Keratinocyte (primary cell): Measurements from ENCODE around the gene NPSR1. TPM values are rescaled to one million over a fixed set of nuclear protein-coding genes. Genes with fewer than 3 reads are reported as not detected.

Experiments
- DNase-seq: peaks from one replicate; pipeline ENCODE4 v3.0.0-alpha.2; 2011; ENCODE audit warnings: low read depth, missing footprints, low spot score
- FAIRE-seq: peaks from 2 replicates; lab custom pipeline; 2011; peaks lifted over from hg19 to GRCh38; lab: Jason Lieb, UNC
- H2AFZ ChIP-seq: 2 replicates; pipeline ENCODE4 v1.6.0; 2012; ENCODE audit warnings: low read length, control low read depth, inconsistent platforms; ENCODE audit not compliant: control insufficient read depth
- H3K27ac ChIP-seq: 2 replicates; pipeline ENCODE4 v1.5.1; 2011; ENCODE audit warnings: low read length; ENCODE audit not compliant: control insufficient read depth, insufficient read depth
- H3K27me3 ChIP-seq: 3 replicates; pipeline ENCODE4 v1.6.0; 2011; ENCODE audit warnings: low read length; ENCODE audit not compliant: control insufficient read depth, insufficient read depth; ENCODE audit errors: extremely low read depth
- H3K36me3 ChIP-seq, 2 experiments: 2 replicates in 1 of 2; 3 replicates in 1 of 2; pipeline ENCODE4 v1.5.1; 2011; ENCODE audit warnings: low read length in 2 of 2, mild to moderate bottlenecking in 1 of 2; ENCODE audit not compliant: control insufficient read depth in 2 of 2, insufficient read depth in 2 of 2; ENCODE audit errors: extremely low read depth in 1 of 2
- H3K4me1 ChIP-seq: 3 replicates; pipeline ENCODE4 v1.5.1; 2011; ENCODE audit warnings: low read length; ENCODE audit not compliant: control insufficient read depth, insufficient read depth; ENCODE audit errors: extremely low read depth
- H3K4me2 ChIP-seq: 3 replicates; pipeline ENCODE4 v1.6.0; 2011; ENCODE audit warnings: low read depth, low read length; ENCODE audit not compliant: control insufficient read depth, insufficient read depth; ENCODE audit errors: extremely low read depth
- H3K4me3 ChIP-seq, 3 experiments: fragments of 200-600 bp in 1 of 3; sonication (generic) in 1 of 3; 2 replicates in 2 of 3; 3 replicates in 1 of 3; pipeline ENCODE4 v1.5.1; 2011 to 2016; ENCODE audit warnings: low read length in 3 of 3, mild to moderate bottlenecking in 3 of 3, control low read depth in 2 of 3, inconsistent platforms in 1 of 3, low read depth in 1 of 3, mixed read lengths in 1 of 3, mixed run types in 1 of 3, moderate library complexity in 1 of 3; ENCODE audit not compliant: control insufficient read depth in 2 of 3, insufficient read depth in 2 of 3; ENCODE audit errors: extremely low read depth in 1 of 3
- H3K79me2 ChIP-seq: 2 replicates; pipeline ENCODE4 v1.6.0; 2012; ENCODE audit warnings: low read length; ENCODE audit not compliant: control insufficient read depth, insufficient read depth
- H3K9ac ChIP-seq: 3 replicates; pipeline ENCODE4 v1.6.0; 2011; ENCODE audit warnings: low read length; ENCODE audit not compliant: control insufficient read depth, insufficient read depth; ENCODE audit errors: extremely low read depth
- H3K9me1 ChIP-seq: 3 replicates; pipeline ENCODE4 v1.6.0; 2011; ENCODE audit warnings: low read length; ENCODE audit not compliant: control insufficient read depth, insufficient read depth; ENCODE audit errors: extremely low read depth
- H3K9me3 ChIP-seq: 2 replicates; pipeline ENCODE4 v1.5.1; 2012; ENCODE audit warnings: low read depth, low read length; ENCODE audit not compliant: control insufficient read depth
- H4K20me1 ChIP-seq: 3 replicates; pipeline ENCODE4 v1.6.0; 2011; ENCODE audit warnings: low read length; ENCODE audit not compliant: control insufficient read depth, insufficient read depth; ENCODE audit errors: extremely low read depth
- CTCF ChIP-seq, 3 experiments: IDR thresholded peaks in 1 of 3; conservative IDR thresholded peaks in 1 of 3; optimal IDR thresholded peaks in 1 of 3; 2 replicates in 2 of 3; 3 replicates in 1 of 3; pipeline versions ENCODE3 to v1.5.1; 2011; ENCODE audit warnings: low read length in 3 of 3, mild to moderate bottlenecking in 3 of 3, moderate library complexity in 2 of 3, control low read depth in 1 of 3, inconsistent platforms in 1 of 3; ENCODE audit not compliant: insufficient read depth in 2 of 3; ENCODE audit errors: extremely low read depth in 1 of 3
- EZH2 ChIP-seq: IDR thresholded peaks from one replicate; pipeline ENCODE4 v1.6.1; 2012; ENCODE audit warnings: inconsistent platforms, mild to moderate bottlenecking, low read length, moderate library complexity
- dilution Hi-C: fragments of 300-500 bp; cut with MboI; formaldehyde crosslinking; loops from one replicate; pipeline ENCODE4 v1.7.0; 2020; ENCODE audit warnings: low sequenced_read_pairs; ENCODE audit not compliant: extremely low pct_ligation_motif_present
- polyA plus RNA-seq, 5 experiments: library from polyadenylated mRNA; depleted of rRNA in 3 of 5; stranded (reverse) in 3 of 5; stranded (forward) in 1 of 5; unstranded in 1 of 5; fragments of >200 nt; gene quantifications; 1 replicate in 1 of 5; 2 replicates in 3 of 5; 3 replicates in 1 of 5; pipeline versions ENCODE4 v1.2.1 to v1.2.3, GENCODE V29; 2011 to 2012; ENCODE audit warnings: missing spikeins in 2 of 5, low read depth in 1 of 5, low replicate concordance in 1 of 5

Gene NPSR1
- polyA plus RNA-seq, 1 donor (not counting 4 experiments of a cell fraction or from before 2014, with no cell fraction given): not detected

DNA sequence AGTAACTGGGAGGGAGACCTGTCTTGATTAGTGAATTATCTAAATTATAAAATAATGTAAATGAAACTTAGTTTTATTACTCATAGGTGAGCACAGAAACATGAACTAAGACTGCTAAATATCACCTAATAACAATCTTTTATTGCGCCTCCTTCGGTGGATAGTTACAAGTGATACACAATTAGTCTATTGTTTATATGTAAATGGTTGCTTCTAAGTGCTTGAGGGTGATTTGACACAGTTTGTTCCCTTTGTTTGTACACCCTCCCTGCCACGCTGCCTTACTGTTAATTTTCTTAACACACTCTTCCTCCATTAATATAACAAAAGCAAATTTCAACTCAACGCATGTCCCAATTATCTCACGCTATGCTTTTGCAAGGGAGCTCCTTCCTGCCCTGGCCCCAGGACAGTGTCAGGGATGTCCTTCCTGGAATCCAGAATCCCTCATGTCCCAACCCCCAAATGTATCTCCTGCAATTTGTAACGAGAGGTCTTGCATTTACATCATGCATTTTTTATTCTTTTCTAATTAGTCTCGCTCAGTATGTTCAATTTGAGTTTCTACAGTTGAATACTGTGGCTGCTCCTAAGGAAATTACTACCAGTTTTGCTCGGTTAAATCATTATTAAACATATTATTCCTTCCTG lies 4.2 kb downstream of the NPSR1 start:
- no peaks in the 10 kb centered on the region for H3K9me1 ChIP-seq

GRCh38 chr7:34664755-34665154 lies 6.7 kb downstream of the NPSR1 start:
- no peak for DNase-seq
- Histone ChIP-seq H4K20me1 (no peaks in the 10 kb centered on the region), H3K9me3 (no peaks in the 10 kb centered on the region), H3K27me3 (no peaks in the 10 kb centered on the region), H3K36me3 (no peaks in the 10 kb centered on the region), H3K4me3 (no peak overlapping the region), H3K4me2 (no peak overlapping the region), H3K79me2 (no peaks in the 10 kb centered on the region), H3K4me1 (no peaks in the 10 kb centered on the region), H3K9me1 (no peaks in the 10 kb centered on the region), H3K9ac (no peak overlapping the region), H2AFZ (no peak overlapping the region), H3K27ac (no peak overlapping the region)
- TF ChIP-seq CTCF (optimal IDR thresholded peaks at IDR 0.05 in 1 of 3, IDR thresholded peaks at IDR 0.05 in 1 of 3, conservative IDR thresholded peaks at IDR 0.05 in 1 of 3; ENCODE audit: extremely low read depth in 1 of 3, insufficient read depth in 2 of 3, low read length in 3 of 3): no peak
- FAIRE-seq: no peak
- dilution Hi-C loops: no loop called here

More for the DNA sequence above, 4.2 kb downstream of the NPSR1 start:
- dilution Hi-C loops: no loop called here
- TF ChIP-seq CTCF (optimal IDR thresholded peaks at IDR 0.05 in 1 of 3, IDR thresholded peaks at IDR 0.05 in 1 of 3, conservative IDR thresholded peaks at IDR 0.05 in 1 of 3; ENCODE audit: extremely low read depth in 1 of 3, insufficient read depth in 2 of 3, low read length in 3 of 3) (no peak), EZH2 (no peak)
- no peaks in the 10 kb centered on the region for H3K36me3 ChIP-seq
- no peaks in the 10 kb centered on the region for H3K27me3 ChIP-seq
- no peaks in the 10 kb centered on the region for H3K9me3 ChIP-seq
- no peak for FAIRE-seq
- no peaks in the 10 kb centered on the region for H3K4me1 ChIP-seq
- no peak overlapping the region for H3K4me3 ChIP-seq
- no peaks in the 10 kb centered on the region for H3K79me2 ChIP-seq
- no peak for DNase-seq
- H3K4me2 ChIP-seq: no peak overlapping the region
- H2AFZ ChIP-seq: no peak overlapping the region
- H4K20me1 ChIP-seq: no peaks in the 10 kb centered on the region
- no peak overlapping the region for H3K27ac ChIP-seq
- H3K9ac ChIP-seq: no peak overlapping the region
